Measurements from ENCODE around the gene EFNB1. TPM values are rescaled to one million over a fixed set of nuclear protein-coding genes. Genes with fewer than 3 reads are reported as not detected.

Gene EFNB1
- total and polyA plus RNA-seq, 3 experiments from 2014 or later, result 4.8 to 7.7 (median 7.2) TPM

DNA sequence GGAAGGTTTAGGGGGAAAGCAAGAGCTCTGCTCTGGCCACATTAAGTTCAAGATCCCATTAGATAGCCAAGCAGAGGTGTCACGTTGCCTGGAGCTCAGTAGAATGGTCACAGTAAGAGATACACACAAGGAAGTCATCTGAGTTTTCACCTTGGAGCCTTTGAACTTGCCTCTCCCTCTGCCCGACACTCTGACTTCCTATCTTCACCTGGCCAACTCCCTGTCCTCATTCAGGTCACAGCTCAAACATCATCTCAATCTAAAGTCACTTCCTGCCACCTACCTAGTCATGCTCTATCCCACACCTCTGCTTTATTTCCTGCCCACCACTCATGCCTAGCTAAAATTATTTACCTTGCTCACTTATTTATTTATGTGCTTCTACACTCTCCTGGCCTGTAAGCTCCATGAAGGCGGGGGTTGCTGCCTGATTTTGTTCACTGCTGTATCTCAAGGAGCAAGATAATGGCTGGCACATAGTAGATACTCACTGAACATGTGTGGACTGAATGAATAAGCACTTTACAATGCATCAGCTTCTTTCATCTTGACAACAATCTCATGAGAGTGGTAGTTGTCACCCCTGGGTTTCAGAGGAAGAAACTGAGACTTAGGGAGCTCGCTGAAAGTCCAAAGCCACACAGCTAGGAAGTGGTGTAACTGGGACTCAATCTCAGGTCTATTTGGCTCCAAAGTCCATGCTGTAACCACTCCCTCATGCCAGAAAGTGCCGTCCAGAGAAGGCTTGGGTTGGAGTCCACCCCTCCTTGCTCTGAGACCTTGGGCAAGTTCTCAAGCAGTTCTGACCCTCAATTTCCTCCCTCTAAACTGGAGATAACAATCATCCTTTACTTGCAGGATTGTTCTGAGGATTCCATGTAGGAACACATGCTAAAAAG is 40.3 kb downstream of the EFNB1 start:
- Mint-ChIP-seq H3K4me1 (peaks cover 8 to 12% (median 9%) of the 10 kb centered on the region in 3 donors), H3K9me3 (no peaks in the 10 kb centered on the region), H3K27me3 (peaks cover 0 to 19% of the 10 kb centered on the region in 2 donors), H3K27ac (peak overlapping the region in 7 of 8 donors; percentile 17 to 90 (median 52)), H3K4me3 (peak overlapping the region in 1 of 7 donors; percentile 45), H3K36me3 (no peaks in the 10 kb centered on the region)
- Histone ChIP-seq H3K27ac (ENCODE audit: low read depth, low read length) (no peak overlapping the region), H3K9me3 (ENCODE audit: low read length) (no peaks in the 10 kb centered on the region), H3K36me3 (ENCODE audit: insufficient read depth, low read length) (no peaks in the 10 kb centered on the region), H3K4me1 (ENCODE audit: insufficient read depth, low read length) (peaks cover 4% of the 10 kb centered on the region), H3K4me3 (ENCODE audit: low read length) (no peak overlapping the region), H3K27me3 (ENCODE audit: insufficient read depth, low read length, poor library complexity, severe bottlenecking) (no peaks in the 10 kb centered on the region)
- ChIA-PET CTCF (interaction anchor here (1.2 to 1.5 kb wide), 2 partner anchors 34 to 41 kb away, joined by 3 to 5 read pairs; partner anchors contain the start of gene EFNB1), POLR2A (no interaction called here)
- no peak for DNase-seq

DNA sequence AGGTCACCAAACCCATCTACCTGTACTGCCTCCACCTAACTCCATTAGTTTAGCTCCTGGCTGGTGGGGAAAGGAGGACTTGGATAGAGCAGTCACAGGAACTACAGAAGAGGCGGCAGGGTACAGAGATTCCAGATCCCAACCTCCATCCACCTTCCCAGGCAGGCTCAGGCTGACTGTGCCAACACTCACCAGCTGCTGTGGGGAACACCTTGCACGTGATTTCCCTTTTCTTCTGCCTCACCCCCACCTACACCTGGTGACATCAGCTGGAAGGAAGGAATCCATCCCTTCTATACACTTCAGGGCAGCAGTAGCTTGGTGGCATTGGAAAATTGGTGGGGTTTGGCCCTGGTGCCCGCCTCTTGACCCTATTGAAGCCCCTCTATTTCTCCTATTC is 41.5 kb downstream of the EFNB1 start:
- ChIA-PET CTCF (no interaction called here), POLR2A (no interaction called here)
- H3K27ac Mint-ChIP-seq, result peak overlapping the region in 3 of 8 donors; percentile 15 to 64 (median 43)

GRCh38 chrX:68872171-68872570 is 43.4 kb downstream of the EFNB1 start:
- no peak for DNase-seq
- POLR2A ChIA-PET, result no interaction called here
- H3K27me3 ChIP-seq (ENCODE audit: insufficient read depth, low read length, poor library complexity, severe bottlenecking), result no peaks in the 10 kb centered on the region
- H3K27me3 Mint-ChIP-seq, result peaks cover 0 to 26% of the 10 kb centered on the region in 2 donors
- CTCF ChIA-PET, result no interaction called here
- H3K9me3 Mint-ChIP-seq, result no peaks in the 10 kb centered on the region
- no peak overlapping the region for H3K4me3 ChIP-seq (ENCODE audit: low read length)
- H3K36me3 ChIP-seq (ENCODE audit: insufficient read depth, low read length), result no peaks in the 10 kb centered on the region
- H3K27ac ChIP-seq (ENCODE audit: low read depth, low read length), result no peak overlapping the region
- no peaks in the 10 kb centered on the region for H3K36me3 Mint-ChIP-seq
- H3K9me3 ChIP-seq (ENCODE audit: low read length), result no peaks in the 10 kb centered on the region
- peaks cover 8 to 12% (median 9%) of the 10 kb centered on the region in 3 donors for H3K4me1 Mint-ChIP-seq
- H3K27ac Mint-ChIP-seq, result no peak overlapping the region
- H3K4me1 ChIP-seq (ENCODE audit: insufficient read depth, low read length), result peaks cover 4% of the 10 kb centered on the region
- H3K4me3 Mint-ChIP-seq, result no peak overlapping the region

More for the DNA sequence above, 41.5 kb downstream of the EFNB1 start:
- no peak overlapping the region for H3K4me3 ChIP-seq (ENCODE audit: low read length)
- H3K4me1 Mint-ChIP-seq, result peaks cover 8 to 12% (median 9%) of the 10 kb centered on the region in 3 donors
- peaks cover 4% of the 10 kb centered on the region for H3K4me1 ChIP-seq (ENCODE audit: insufficient read depth, low read length)
- no peaks in the 10 kb centered on the region for H3K36me3 ChIP-seq (ENCODE audit: insufficient read depth, low read length)
- H3K9me3 Mint-ChIP-seq, result no peaks in the 10 kb centered on the region
- no peaks in the 10 kb centered on the region for H3K9me3 ChIP-seq (ENCODE audit: low read length)
- no peak overlapping the region for H3K27ac ChIP-seq (ENCODE audit: low read depth, low read length)
- no peaks in the 10 kb centered on the region for H3K36me3 Mint-ChIP-seq
- H3K27me3 ChIP-seq (ENCODE audit: insufficient read depth, low read length, poor library complexity, severe bottlenecking), result no peaks in the 10 kb centered on the region
- H3K4me3 Mint-ChIP-seq, result no peak overlapping the region
- peaks cover 0 to 24% of the 10 kb centered on the region in 2 donors for H3K27me3 Mint-ChIP-seq
- no peak for DNase-seq

GRCh38 chrX:68874076-68874475 is 45.3 kb downstream of the EFNB1 start:
- peaks cover 2 to 4% (median 3%) of the 10 kb centered on the region in 3 donors for H3K4me1 Mint-ChIP-seq
- H3K4me1 ChIP-seq (ENCODE audit: insufficient read depth, low read length), result no peaks in the 10 kb centered on the region
- CTCF ChIA-PET, result no interaction called here

DNA sequence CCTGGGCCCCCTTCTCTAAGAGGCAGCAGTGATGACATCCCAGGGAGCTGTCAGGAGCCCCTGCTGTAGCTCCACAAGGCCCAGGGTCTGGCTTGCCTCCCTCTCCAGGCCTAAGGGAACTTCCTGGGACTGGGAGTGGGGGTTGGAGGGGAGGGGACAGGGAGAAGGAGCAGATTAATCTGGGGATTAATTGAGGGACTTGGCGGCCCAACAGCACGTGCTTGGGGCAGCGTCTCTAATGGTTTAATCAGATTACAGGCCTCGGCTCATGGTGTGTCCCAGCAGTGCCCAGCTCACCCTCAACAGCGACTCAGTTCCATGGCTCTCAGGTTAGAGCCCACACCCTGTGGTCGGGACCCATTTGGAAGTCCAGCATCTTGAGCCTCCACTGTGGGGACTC is 47.9 kb downstream of the EFNB1 start:
- H3K9me3 Mint-ChIP-seq, result no peaks in the 10 kb centered on the region
- H3K4me3 Mint-ChIP-seq, result no peak overlapping the region
- POLR2A ChIA-PET, result no interaction called here
- H3K27me3 ChIP-seq (ENCODE audit: insufficient read depth, low read length, poor library complexity, severe bottlenecking), result no peaks in the 10 kb centered on the region
- CTCF ChIA-PET, result no interaction called here
- peaks cover 0 to 14% of the 10 kb centered on the region in 2 donors for H3K27me3 Mint-ChIP-seq
- no peaks in the 10 kb centered on the region for H3K36me3 ChIP-seq (ENCODE audit: insufficient read depth, low read length)
- no peaks in the 10 kb centered on the region for H3K36me3 Mint-ChIP-seq
- H3K27ac Mint-ChIP-seq, result no peak overlapping the region
- no peaks in the 10 kb centered on the region for H3K9me3 ChIP-seq (ENCODE audit: low read length)
- no peak for DNase-seq
- H3K4me3 ChIP-seq (ENCODE audit: low read length), result no peak overlapping the region
- no peak overlapping the region for H3K27ac ChIP-seq (ENCODE audit: low read depth, low read length)
- no peaks in the 10 kb centered on the region for H3K4me1 ChIP-seq (ENCODE audit: insufficient read depth, low read length)
- no peaks in the 10 kb centered on the region for H3K4me1 Mint-ChIP-seq

More at GRCh38 chrX:68874076-68874475, 45.3 kb downstream of the EFNB1 start:
- Histone ChIP-seq H3K9me3 (ENCODE audit: low read length) (no peaks in the 10 kb centered on the region), H3K36me3 (ENCODE audit: insufficient read depth, low read length) (no peaks in the 10 kb centered on the region), H3K27me3 (ENCODE audit: insufficient read depth, low read length, poor library complexity, severe bottlenecking) (no peaks in the 10 kb centered on the region), H3K4me3 (ENCODE audit: low read length) (no peak overlapping the region), H3K27ac (ENCODE audit: low read depth, low read length) (no peak overlapping the region)
- peaks cover 0 to 20% of the 10 kb centered on the region in 2 donors for H3K27me3 Mint-ChIP-seq
- no peak overlapping the region for H3K27ac Mint-ChIP-seq
- no peaks in the 10 kb centered on the region for H3K36me3 Mint-ChIP-seq
- POLR2A ChIA-PET, result no interaction called here
- no peak overlapping the region for H3K4me3 Mint-ChIP-seq
- no peak for DNase-seq
- no peaks in the 10 kb centered on the region for H3K9me3 Mint-ChIP-seq

DNA sequence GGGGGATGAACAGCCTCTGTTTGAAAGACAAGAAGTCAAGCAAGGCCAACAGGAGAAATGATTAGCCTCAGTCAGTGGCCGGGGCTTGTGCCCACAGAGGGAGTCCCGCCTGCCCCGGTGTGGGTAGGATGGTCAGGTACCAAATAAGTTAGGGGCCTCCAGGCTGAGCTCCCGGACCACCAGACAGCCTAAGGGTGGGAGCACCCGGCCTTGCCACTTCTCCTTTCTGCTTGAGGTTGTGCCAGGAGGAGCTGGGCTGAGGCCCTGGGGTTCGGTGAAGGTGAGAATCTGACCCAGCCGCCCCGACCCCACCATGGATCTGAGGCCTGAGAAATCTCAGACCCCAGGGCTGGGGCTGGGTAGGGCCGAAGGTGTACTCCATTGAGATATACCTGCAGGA is 48.8 kb downstream of the EFNB1 start:
- Histone ChIP-seq H3K9me3 (ENCODE audit: low read length) (no peaks in the 10 kb centered on the region), H3K36me3 (ENCODE audit: insufficient read depth, low read length) (no peaks in the 10 kb centered on the region), H3K27ac (ENCODE audit: low read depth, low read length) (no peak overlapping the region), H3K4me3 (ENCODE audit: low read length) (no peak overlapping the region), H3K27me3 (ENCODE audit: insufficient read depth, low read length, poor library complexity, severe bottlenecking) (no peaks in the 10 kb centered on the region), H3K4me1 (ENCODE audit: insufficient read depth, low read length) (no peaks in the 10 kb centered on the region)
- H3K27me3 Mint-ChIP-seq, result peaks cover 0 to 15% of the 10 kb centered on the region in 2 donors
- no peak for DNase-seq
- POLR2A ChIA-PET, result no interaction called here
- no peaks in the 10 kb centered on the region for H3K9me3 Mint-ChIP-seq
- H3K4me3 Mint-ChIP-seq, result no peak overlapping the region
- CTCF ChIA-PET, result no interaction called here
- no peak overlapping the region for H3K27ac Mint-ChIP-seq
- H3K36me3 Mint-ChIP-seq, result no peaks in the 10 kb centered on the region
- no peaks in the 10 kb centered on the region for H3K4me1 Mint-ChIP-seq

DNA sequence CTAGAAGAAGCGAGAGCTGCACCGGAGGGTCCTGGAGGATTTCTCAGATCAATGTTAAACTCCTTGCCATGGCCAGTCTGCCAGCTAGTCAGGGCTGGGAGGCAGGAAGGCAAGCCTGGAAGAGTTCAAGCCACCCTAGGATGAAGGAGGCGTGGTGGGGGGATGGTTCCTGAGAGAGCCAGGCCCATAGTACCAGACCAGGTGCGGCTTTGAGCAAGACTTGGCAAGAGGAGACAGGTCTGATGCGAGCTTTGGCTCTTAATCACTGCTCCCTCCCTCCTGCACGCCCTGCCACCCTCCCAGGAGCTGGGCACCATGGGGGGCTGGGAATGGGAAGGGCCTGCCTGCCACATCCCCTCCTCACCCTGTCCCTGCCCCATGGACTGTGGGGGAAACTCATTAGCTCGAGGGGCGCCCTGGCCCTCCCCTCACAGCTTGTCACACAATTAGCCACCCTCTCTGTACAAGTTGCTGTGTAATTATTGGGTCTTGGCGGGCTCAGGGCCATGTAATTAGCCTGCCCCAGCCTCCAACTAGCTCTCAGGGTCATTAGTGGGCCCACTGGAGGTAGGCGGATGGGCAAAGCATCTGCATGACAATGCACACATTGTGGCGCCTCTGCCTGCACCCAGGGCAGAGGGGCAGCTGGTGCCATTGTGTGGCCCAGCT is 50.3 kb downstream of the EFNB1 start:
- no peaks in the 10 kb centered on the region for H3K27me3 ChIP-seq (ENCODE audit: insufficient read depth, low read length, poor library complexity, severe bottlenecking)
- Mint-ChIP-seq H3K36me3 (no peaks in the 10 kb centered on the region), H3K27me3 (peaks cover 0 to 11% of the 10 kb centered on the region in 2 donors), H3K9me3 (no peaks in the 10 kb centered on the region), H3K27ac (no peak overlapping the region), H3K4me1 (no peaks in the 10 kb centered on the region), H3K4me3 (no peak overlapping the region)
- no peak overlapping the region for H3K27ac ChIP-seq (ENCODE audit: low read depth, low read length)
- CTCF ChIA-PET, result no interaction called here
- POLR2A ChIA-PET, result no interaction called here
- no peak for DNase-seq
- no peaks in the 10 kb centered on the region for H3K36me3 ChIP-seq (ENCODE audit: insufficient read depth, low read length)
- no peaks in the 10 kb centered on the region for H3K4me1 ChIP-seq (ENCODE audit: insufficient read depth, low read length)
- no peaks in the 10 kb centered on the region for H3K9me3 ChIP-seq (ENCODE audit: low read length)
- no peak overlapping the region for H3K4me3 ChIP-seq (ENCODE audit: low read length)

GRCh38 chrX:68880846-68881552 is 52.2 kb downstream of the EFNB1 start:
- no peaks in the 10 kb centered on the region for H3K4me1 Mint-ChIP-seq
- no peaks in the 10 kb centered on the region for H3K9me3 Mint-ChIP-seq
- Histone ChIP-seq H3K4me3 (ENCODE audit: low read length) (no peak overlapping the region), H3K9me3 (ENCODE audit: low read length) (no peaks in the 10 kb centered on the region), H3K36me3 (ENCODE audit: insufficient read depth, low read length) (no peaks in the 10 kb centered on the region), H3K27ac (ENCODE audit: low read depth, low read length) (no peak overlapping the region), H3K27me3 (ENCODE audit: insufficient read depth, low read length, poor library complexity, severe bottlenecking) (no peaks in the 10 kb centered on the region), H3K4me1 (ENCODE audit: insufficient read depth, low read length) (no peaks in the 10 kb centered on the region)
- ChIA-PET POLR2A (no interaction called here), CTCF (no interaction called here)
- peaks cover 0 to 4% of the 10 kb centered on the region in 2 donors for H3K27me3 Mint-ChIP-seq
- no peaks in the 10 kb centered on the region for H3K36me3 Mint-ChIP-seq
- no peak overlapping the region for H3K27ac Mint-ChIP-seq
- DNase-seq, result no peak
- no peak overlapping the region for H3K4me3 Mint-ChIP-seq

Data from CD8-positive, alpha-beta memory T cell (primary cell).